ENCODE measurements around the gene ARFGAP1. TPM values are rescaled to one million over a fixed set of nuclear protein-coding genes. Genes with fewer than 3 reads are reported as not detected.

The ARFGAP1 gene
- total and polyA plus RNA-seq, 3 experiments from 2014 or later: 22.7 to 77.5 (median 71.0) TPM

GRCh38 chr20:63236116-63236837 lies 36.3 kb upstream of the ARFGAP1 start:
- H3K9me3 ChIP-seq (ENCODE audit: low read length): no peaks in the 10 kb centered on the region
- Mint-ChIP-seq H3K4me3 (no peak overlapping the region), H3K27me3 (peaks cover 10 to 29% of the 10 kb centered on the region in 2 donors), H3K4me1 (peaks cover 0 to 4% (median 0%) of the 10 kb centered on the region in 3 donors), H3K9me3 (no peaks in the 10 kb centered on the region), H3K36me3 (no peaks in the 10 kb centered on the region), H3K27ac (no peak overlapping the region)
- no peak overlapping the region for H3K4me3 ChIP-seq (ENCODE audit: low read length)
- no peak for DNase-seq
- ChIA-PET POLR2A (no interaction called here), CTCF (no interaction called here)
- H3K27ac ChIP-seq (ENCODE audit: low read depth, low read length): no peak overlapping the region
- H3K36me3 ChIP-seq (ENCODE audit: insufficient read depth, low read length): no peaks in the 10 kb centered on the region
- no peaks in the 10 kb centered on the region for H3K4me1 ChIP-seq (ENCODE audit: insufficient read depth, low read length)
- peaks cover 7% of the 10 kb centered on the region for H3K27me3 ChIP-seq (ENCODE audit: insufficient read depth, low read length, poor library complexity, severe bottlenecking)

DNA sequence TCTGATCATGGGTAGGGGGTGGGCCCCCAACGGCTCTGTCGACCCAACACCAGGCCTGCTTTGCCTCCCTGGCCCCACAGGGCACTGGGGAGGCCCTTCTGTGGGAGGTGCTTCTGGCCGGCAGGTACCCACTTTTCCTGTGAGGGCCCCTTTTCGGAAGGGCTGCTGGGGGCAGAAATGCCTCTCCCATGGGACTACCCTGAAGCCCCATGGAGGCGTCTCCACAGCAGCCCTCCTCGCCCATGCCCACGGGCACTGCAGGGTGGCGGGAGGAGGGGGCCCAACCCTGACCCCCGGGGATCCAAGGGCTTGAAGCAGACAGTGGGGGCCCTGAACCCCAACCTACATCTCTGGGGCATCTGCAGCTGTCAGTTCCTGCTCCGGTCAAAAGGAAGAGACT lies 34.6 kb upstream of the ARFGAP1 start:
- Histone ChIP-seq H3K4me3 (ENCODE audit: low read length) (no peak overlapping the region), H3K4me1 (ENCODE audit: insufficient read depth, low read length) (no peaks in the 10 kb centered on the region), H3K9me3 (ENCODE audit: low read length) (no peaks in the 10 kb centered on the region), H3K27me3 (ENCODE audit: insufficient read depth, low read length, poor library complexity, severe bottlenecking) (no peaks in the 10 kb centered on the region), H3K27ac (ENCODE audit: low read depth, low read length) (no peak overlapping the region), H3K36me3 (ENCODE audit: insufficient read depth, low read length) (no peaks in the 10 kb centered on the region)
- H3K4me1 Mint-ChIP-seq: peaks cover 0 to 4% (median 0%) of the 10 kb centered on the region in 3 donors
- no peaks in the 10 kb centered on the region for H3K36me3 Mint-ChIP-seq
- no peak for DNase-seq
- H3K27ac Mint-ChIP-seq: no peak overlapping the region
- peaks cover 0 to 17% of the 10 kb centered on the region in 2 donors for H3K27me3 Mint-ChIP-seq
- CTCF ChIA-PET: interaction anchor here (1.9 kb wide), 1 partner anchor 15 kb away, joined by 5 read pairs; no protein-coding TSS in a partner anchor
- no peaks in the 10 kb centered on the region for H3K9me3 Mint-ChIP-seq
- POLR2A ChIA-PET: no interaction called here
- no peak overlapping the region for H3K4me3 Mint-ChIP-seq

GRCh38 chr20:63238514-63239125 lies 34.0 kb upstream of the ARFGAP1 start:
- Mint-ChIP-seq H3K4me3 (no peak overlapping the region), H3K4me1 (peaks cover 0 to 4% (median 0%) of the 10 kb centered on the region in 3 donors)

GRCh38 chr20:63239431-63239830 lies 33.2 kb upstream of the ARFGAP1 start:
- Histone ChIP-seq H3K4me1 (ENCODE audit: insufficient read depth, low read length) (no peaks in the 10 kb centered on the region), H3K4me3 (ENCODE audit: low read length) (no peak overlapping the region), H3K9me3 (ENCODE audit: low read length) (no peaks in the 10 kb centered on the region), H3K36me3 (ENCODE audit: insufficient read depth, low read length) (no peaks in the 10 kb centered on the region), H3K27me3 (ENCODE audit: insufficient read depth, low read length, poor library complexity, severe bottlenecking) (no peaks in the 10 kb centered on the region), H3K27ac (ENCODE audit: low read depth, low read length) (no peak overlapping the region)
- POLR2A ChIA-PET: no interaction called here
- Mint-ChIP-seq H3K4me1 (peaks cover 0 to 4% (median 0%) of the 10 kb centered on the region in 3 donors), H3K9me3 (no peaks in the 10 kb centered on the region), H3K27ac (no peak overlapping the region), H3K36me3 (no peaks in the 10 kb centered on the region), H3K27me3 (peaks cover 0 to 13% of the 10 kb centered on the region in 2 donors), H3K4me3 (no peak overlapping the region)
- no peak for DNase-seq
- CTCF ChIA-PET: no interaction called here

More at GRCh38 chr20:63238514-63239125, 34.0 kb upstream of the ARFGAP1 start:
- CTCF ChIA-PET: interaction anchor here (1.9 kb wide), 1 partner anchor 15 kb away, joined by 5 read pairs; no protein-coding TSS in a partner anchor
- H3K9me3 Mint-ChIP-seq: no peaks in the 10 kb centered on the region
- POLR2A ChIA-PET: no interaction called here
- DNase-seq: peak in 1 of 5 donors; percentile 37
- H3K4me3 ChIP-seq (ENCODE audit: low read length): no peak overlapping the region
- no peaks in the 10 kb centered on the region for H3K36me3 ChIP-seq (ENCODE audit: insufficient read depth, low read length)
- peaks cover 0 to 12% of the 10 kb centered on the region in 2 donors for H3K27me3 Mint-ChIP-seq
- H3K36me3 Mint-ChIP-seq: no peaks in the 10 kb centered on the region
- no peaks in the 10 kb centered on the region for H3K27me3 ChIP-seq (ENCODE audit: insufficient read depth, low read length, poor library complexity, severe bottlenecking)
- H3K27ac Mint-ChIP-seq: peak overlapping the region in 1 of 8 donors; percentile 54
- no peaks in the 10 kb centered on the region for H3K4me1 ChIP-seq (ENCODE audit: insufficient read depth, low read length)
- H3K27ac ChIP-seq (ENCODE audit: low read depth, low read length): no peak overlapping the region
- H3K9me3 ChIP-seq (ENCODE audit: low read length): no peaks in the 10 kb centered on the region

GRCh38 chr20:63240004-63240403 lies 32.6 kb upstream of the ARFGAP1 start:
- Histone ChIP-seq H3K4me1 (ENCODE audit: insufficient read depth, low read length) (no peaks in the 10 kb centered on the region), H3K27me3 (ENCODE audit: insufficient read depth, low read length, poor library complexity, severe bottlenecking) (no peaks in the 10 kb centered on the region), H3K4me3 (ENCODE audit: low read length) (no peak overlapping the region), H3K36me3 (ENCODE audit: insufficient read depth, low read length) (no peaks in the 10 kb centered on the region), H3K9me3 (ENCODE audit: low read length) (no peaks in the 10 kb centered on the region), H3K27ac (ENCODE audit: low read depth, low read length) (no peak overlapping the region)
- Mint-ChIP-seq H3K4me3 (no peak overlapping the region), H3K36me3 (no peaks in the 10 kb centered on the region), H3K4me1 (peaks cover 0 to 1% (median 0%) of the 10 kb centered on the region in 3 donors), H3K9me3 (no peaks in the 10 kb centered on the region), H3K27ac (no peak overlapping the region), H3K27me3 (peaks cover 0 to 13% of the 10 kb centered on the region in 2 donors)
- POLR2A ChIA-PET: no interaction called here
- CTCF ChIA-PET: interaction anchor here (1.8 kb wide), 1 partner anchor 17 kb away, joined by 8 read pairs; no protein-coding TSS in a partner anchor
- no peak for DNase-seq

DNA sequence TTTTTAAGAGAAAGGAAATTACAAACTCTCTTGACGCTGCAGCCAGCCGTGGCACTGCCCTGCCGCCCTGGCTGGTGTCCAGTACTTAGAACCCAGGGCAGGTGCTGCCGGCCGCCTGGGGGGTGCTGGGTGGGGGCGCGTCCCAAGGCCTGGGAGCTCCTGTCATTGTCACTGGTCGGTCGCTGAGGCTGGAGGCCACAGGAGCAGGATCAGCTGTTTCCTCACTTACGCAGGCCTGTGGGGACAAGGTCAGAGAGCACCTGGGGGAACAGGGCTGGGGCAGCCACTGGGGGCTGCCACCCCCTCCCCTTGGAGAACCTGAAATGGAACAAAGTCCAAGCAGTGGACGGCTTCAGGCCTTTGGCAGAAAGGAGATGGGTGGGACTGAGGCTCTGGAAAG lies 31.3 kb upstream of the ARFGAP1 start:
- Histone ChIP-seq H3K9me3 (ENCODE audit: low read length) (no peaks in the 10 kb centered on the region), H3K36me3 (ENCODE audit: insufficient read depth, low read length) (no peaks in the 10 kb centered on the region), H3K27ac (ENCODE audit: low read depth, low read length) (no peak overlapping the region), H3K4me3 (ENCODE audit: low read length) (no peak overlapping the region), H3K27me3 (ENCODE audit: insufficient read depth, low read length, poor library complexity, severe bottlenecking) (no peaks in the 10 kb centered on the region), H3K4me1 (ENCODE audit: insufficient read depth, low read length) (no peaks in the 10 kb centered on the region)
- ChIA-PET POLR2A (no interaction called here), CTCF (interaction anchor here (1.8 kb wide), 1 partner anchor 18 kb away, joined by 8 read pairs; no protein-coding TSS in a partner anchor)
- no peak overlapping the region for H3K4me3 Mint-ChIP-seq
- no peaks in the 10 kb centered on the region for H3K4me1 Mint-ChIP-seq
- no peak overlapping the region for H3K27ac Mint-ChIP-seq
- peaks cover 2 to 18% of the 10 kb centered on the region in 2 donors for H3K27me3 Mint-ChIP-seq
- no peaks in the 10 kb centered on the region for H3K9me3 Mint-ChIP-seq
- DNase-seq: no peak
- H3K36me3 Mint-ChIP-seq: no peaks in the 10 kb centered on the region

DNA sequence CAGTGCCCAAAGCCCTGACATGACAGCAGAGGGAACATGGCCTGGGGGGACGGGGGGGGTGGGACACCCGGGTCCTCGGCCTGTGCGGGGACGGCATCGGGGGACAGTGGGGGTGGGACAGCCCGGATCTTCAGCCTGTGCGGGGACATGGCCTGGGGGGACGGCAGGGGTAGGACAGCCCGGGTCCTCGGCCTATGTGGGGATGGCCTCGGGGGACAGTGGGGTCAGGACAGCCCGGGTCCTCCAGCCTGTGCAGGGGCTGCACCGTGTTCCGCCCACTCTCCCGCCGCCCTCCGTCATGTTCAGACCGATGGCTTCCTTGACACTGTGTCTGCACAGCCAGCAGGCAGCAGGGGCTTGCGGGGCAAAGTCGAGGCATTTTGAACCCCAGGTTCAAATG lies 29.9 kb upstream of the ARFGAP1 start:
- no peak overlapping the region for H3K4me3 Mint-ChIP-seq
- no peaks in the 10 kb centered on the region for H3K9me3 ChIP-seq (ENCODE audit: low read length)

GRCh38 chr20:63243604-63244247 lies 28.9 kb upstream of the ARFGAP1 start:
- no peaks in the 10 kb centered on the region for H3K9me3 ChIP-seq (ENCODE audit: low read length)
- Mint-ChIP-seq H3K36me3 (no peaks in the 10 kb centered on the region), H3K4me3 (no peak overlapping the region), H3K27ac (no peak overlapping the region), H3K9me3 (no peaks in the 10 kb centered on the region), H3K4me1 (peaks cover 0 to 4% (median 0%) of the 10 kb centered on the region in 3 donors), H3K27me3 (peaks cover 8 to 23% of the 10 kb centered on the region in 2 donors)
- ChIA-PET CTCF (interaction anchor here (0.8 kb wide), 1 partner anchor 19 kb away, joined by 3 read pairs; no protein-coding TSS in a partner anchor), POLR2A (no interaction called here)
- H3K4me1 ChIP-seq (ENCODE audit: insufficient read depth, low read length): no peaks in the 10 kb centered on the region
- no peak overlapping the region for H3K4me3 ChIP-seq (ENCODE audit: low read length)
- no peak overlapping the region for H3K27ac ChIP-seq (ENCODE audit: low read depth, low read length)
- no peak for DNase-seq
- no peaks in the 10 kb centered on the region for H3K36me3 ChIP-seq (ENCODE audit: insufficient read depth, low read length)
- no peaks in the 10 kb centered on the region for H3K27me3 ChIP-seq (ENCODE audit: insufficient read depth, low read length, poor library complexity, severe bottlenecking)

More for the DNA sequence above, 29.9 kb upstream of the ARFGAP1 start:
- DNase-seq: no peak
- H3K27ac ChIP-seq (ENCODE audit: low read depth, low read length): no peak overlapping the region
- ChIA-PET POLR2A (no interaction called here), CTCF (no interaction called here)
- H3K4me3 ChIP-seq (ENCODE audit: low read length): no peak overlapping the region
- no peaks in the 10 kb centered on the region for H3K36me3 ChIP-seq (ENCODE audit: insufficient read depth, low read length)
- no peaks in the 10 kb centered on the region for H3K36me3 Mint-ChIP-seq
- peaks cover 0 to 4% (median 0%) of the 10 kb centered on the region in 3 donors for H3K4me1 Mint-ChIP-seq
- H3K27ac Mint-ChIP-seq: no peak overlapping the region
- H3K9me3 Mint-ChIP-seq: no peaks in the 10 kb centered on the region
- H3K4me1 ChIP-seq (ENCODE audit: insufficient read depth, low read length): no peaks in the 10 kb centered on the region
- H3K27me3 Mint-ChIP-seq: peaks cover 7 to 18% of the 10 kb centered on the region in 2 donors
- no peaks in the 10 kb centered on the region for H3K27me3 ChIP-seq (ENCODE audit: insufficient read depth, low read length, poor library complexity, severe bottlenecking)
